GM03348 (cell line): ENCODE data around the gene HDAC10.
"Not testable (repeated sequence)": the region's sequence is repeated elsewhere in the genome, so short reads cannot be mapped to it uniquely, and the experiment has no call there.

Experiments used
- DNase-seq: peaks from one replicate; pipeline ENCODE4 v3.0.0; 2012; ENCODE audit warnings: low spot score

The HDAC10 gene

DNA sequence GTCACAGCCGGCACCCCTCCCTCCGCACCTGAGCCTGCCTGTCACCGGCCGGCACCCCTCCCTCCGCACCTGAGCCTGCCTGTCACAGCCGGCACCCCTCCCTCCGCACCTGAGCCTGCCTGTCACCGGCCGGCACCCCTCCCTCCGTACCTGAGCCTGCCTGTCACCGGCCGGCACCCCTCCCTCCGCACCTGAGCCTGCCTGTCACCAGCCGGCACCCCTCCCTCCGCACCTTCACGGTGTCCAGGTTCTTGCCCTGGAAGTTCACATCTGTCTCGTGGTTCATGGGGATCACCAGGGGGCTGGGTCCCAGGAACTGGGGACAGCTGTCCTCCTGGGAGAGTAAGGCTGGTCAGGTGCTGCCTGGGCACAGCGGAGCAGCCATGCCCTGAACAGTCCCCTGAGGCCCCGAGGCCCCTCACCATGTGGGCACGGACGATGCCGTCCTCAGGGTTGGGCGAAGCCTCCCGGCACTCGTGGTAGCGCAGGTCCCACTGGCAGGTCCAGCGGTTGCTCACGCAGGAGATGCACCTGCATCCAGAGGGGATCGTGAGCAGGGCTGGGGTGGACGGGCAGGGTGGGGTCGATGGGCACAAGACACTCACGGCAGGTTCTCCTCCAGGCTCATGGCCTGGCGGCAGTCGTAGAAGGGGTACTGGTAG is 34.6 kb upstream of the HDAC10 start:
- no peak for DNase-seq

DNA sequence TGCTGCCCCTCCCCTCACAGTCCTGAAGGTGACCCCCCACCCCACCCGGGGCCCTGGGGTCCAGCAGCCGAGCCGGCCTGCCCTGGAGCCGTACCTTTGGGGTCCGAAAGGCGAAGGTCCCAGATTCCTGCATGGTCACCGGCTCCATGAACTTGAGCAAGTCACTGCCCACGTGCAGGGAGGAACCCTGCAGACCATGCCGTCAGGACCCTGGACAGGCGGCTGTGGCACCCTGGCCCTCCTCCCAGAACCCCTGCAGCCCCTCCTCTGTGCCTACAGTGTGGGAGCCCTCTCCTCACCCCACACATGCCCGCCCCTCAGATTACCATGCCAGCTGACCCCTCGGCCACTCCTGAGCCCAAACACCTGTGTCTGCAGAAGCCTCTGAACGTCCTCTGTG is 33.4 kb upstream of the HDAC10 start:
- no peak for DNase-seq

DNA sequence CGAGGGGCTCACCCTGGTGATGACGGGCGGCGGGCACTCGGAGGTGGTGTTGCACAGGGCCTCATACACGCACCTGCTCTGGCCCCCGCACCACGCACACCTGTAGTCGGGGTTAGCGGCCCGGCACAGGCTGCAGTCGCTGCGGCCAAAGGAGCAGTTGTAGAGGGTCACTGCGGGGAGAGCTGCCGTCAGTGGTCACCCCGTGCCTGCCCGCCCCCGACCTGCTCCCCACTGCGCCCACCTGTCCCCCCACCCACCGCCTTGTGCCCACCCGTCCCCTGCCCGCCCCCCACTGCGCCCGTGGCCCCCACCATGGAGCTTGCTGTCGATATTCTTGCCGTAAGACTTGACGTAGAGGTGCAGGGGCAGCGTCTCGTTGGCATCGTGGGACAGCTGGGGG is 32.8 kb upstream of the HDAC10 start:
- DNase-seq: no peak

DNA sequence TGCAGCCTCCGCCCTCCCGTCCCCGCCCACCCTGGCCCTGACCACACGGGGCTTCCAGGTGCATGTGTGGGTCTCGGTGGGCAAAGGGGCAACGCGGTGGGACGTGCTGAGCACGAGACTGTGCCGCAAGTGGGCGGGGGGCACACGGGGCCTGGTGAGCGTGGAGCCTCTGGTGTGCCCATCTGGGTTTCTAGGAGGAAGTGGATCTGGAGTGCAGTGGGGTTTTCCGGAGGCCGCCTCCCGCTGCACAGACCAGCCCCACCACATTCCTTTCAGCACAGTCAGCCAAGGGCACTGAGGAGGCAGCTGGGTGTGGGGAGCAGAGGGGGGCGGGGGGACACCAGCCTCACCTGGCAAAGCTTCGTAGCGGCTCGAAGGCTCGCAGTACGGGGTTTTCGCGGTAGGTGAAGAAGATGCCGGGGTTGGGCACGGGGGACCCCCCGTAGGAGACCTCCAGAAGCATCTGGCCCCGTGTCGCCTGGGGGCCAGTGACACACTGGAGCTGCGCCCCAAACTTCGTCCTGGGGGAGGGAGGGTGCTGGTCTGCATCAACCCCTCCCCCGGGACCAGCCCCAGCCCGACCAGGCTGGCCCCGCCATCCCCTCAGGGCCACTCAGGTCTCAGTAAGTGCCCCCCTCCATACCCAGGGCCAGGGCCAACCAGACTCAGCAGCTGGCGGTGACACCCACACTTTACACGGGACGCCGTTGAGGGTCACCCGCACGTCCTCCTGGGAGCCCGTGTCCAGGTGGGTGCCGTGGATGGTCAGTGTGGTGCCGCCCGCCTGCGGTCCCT is 31.5 kb upstream of the HDAC10 start:
- peak; percentile 82 for DNase-seq

DNA sequence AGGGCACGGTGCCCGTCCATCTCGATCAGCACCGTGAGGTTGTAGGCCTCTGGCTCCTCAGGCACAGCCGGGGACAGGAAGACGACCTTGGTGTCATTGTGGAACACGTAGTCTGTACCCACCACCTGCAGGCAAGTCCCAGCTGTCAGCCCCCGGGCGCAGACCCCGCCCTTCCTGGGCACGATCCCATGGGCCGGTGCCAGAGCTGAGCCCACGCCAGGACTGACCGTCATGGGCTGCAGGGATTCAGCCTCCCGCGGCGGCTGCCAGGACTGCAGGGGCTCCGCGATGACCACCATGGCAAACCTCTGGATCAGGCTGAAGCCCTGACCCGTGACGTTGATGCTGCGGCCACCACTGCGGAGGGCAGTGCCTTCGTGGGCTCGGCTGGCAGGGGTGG is 30.9 kb upstream of the HDAC10 start:
- no peak for DNase-seq

DNA sequence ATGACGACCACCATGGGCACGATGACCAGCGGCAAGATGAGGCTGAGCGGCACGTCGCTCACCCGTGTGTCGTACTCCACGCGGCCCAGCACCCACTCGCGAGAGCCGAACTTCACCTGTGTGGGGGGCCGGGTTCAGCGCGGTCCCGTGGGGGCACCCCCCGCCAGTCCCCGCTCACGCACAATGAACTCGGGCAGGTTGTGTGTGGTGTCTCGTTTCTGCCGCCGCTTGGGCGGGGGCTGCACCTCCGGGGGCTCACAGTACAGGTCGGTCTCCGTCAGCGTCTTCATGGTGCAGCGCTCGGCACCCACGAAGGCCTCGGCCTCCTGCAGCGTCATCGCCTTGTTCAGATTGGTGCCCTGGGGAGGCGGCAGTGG is 30.3 kb upstream of the HDAC10 start:
- DNase-seq: no peak

DNA sequence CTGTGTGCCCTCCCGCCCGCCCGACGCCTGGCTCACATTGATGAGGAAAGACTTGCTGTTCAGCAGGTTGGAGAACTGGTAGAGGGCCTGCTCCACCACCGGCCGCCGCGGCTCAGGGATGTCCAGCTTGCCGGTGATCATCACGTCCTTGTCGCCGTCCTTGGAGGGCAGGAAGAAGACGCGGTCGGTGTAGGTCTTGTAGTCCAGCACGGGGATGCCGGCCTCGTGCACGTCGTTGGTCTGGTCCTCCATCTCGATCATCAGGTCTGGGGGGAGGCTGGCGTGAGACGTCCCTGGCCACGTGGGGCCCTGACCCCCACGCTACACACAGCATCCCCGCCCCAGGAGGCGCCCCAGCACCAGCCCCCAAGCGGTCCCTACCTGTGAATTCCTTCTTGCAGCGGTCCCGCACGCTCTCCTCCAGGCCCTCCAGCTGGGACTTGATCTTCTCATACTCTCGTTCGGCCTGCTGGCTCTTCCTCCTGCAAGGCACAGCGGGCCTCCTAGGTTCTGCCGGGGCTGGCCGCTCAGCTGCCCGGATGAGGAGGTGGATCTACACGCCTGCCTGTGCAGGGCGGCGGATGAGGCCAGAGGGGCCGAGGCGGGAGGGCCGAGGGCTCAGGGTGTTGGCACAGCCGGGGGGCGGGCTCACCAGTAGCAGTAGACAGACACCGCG is 29.8 kb upstream of the HDAC10 start:
- DNase-seq: no peak

DNA sequence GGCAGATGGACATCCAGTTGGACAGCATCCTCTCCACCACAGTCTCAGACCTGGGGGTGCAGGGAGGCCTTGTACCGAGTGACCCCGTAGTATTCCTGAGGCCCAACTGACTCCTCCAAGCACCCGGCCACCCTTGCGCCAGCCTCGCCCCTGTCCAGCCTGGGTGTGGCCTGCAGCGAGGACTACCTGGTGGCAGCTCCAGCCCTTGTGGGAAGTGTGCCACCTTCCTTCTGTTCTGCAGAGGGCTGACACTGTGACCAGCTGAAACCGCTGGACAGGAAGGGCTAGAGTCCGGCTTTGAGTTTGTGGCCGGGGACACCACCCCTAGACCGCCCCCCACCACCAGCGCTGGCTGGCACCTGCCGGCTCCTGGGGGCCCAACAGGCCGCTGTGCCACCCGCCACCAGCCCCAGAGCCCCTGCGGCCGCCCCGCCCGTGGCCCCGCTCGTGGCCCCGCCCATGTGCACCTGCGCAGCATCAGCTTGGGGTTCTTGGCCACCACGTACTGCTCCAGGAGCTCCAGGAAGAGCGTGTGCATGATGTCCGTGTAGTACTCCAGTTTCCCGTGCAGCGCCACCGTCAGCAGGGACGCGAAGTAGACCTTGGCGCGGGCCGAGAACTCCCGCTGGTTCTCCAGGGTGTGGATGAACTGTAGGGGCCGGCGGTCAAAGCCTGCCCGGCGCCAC is 29.1 kb upstream of the HDAC10 start:
- DNase-seq: no peak

DNA sequence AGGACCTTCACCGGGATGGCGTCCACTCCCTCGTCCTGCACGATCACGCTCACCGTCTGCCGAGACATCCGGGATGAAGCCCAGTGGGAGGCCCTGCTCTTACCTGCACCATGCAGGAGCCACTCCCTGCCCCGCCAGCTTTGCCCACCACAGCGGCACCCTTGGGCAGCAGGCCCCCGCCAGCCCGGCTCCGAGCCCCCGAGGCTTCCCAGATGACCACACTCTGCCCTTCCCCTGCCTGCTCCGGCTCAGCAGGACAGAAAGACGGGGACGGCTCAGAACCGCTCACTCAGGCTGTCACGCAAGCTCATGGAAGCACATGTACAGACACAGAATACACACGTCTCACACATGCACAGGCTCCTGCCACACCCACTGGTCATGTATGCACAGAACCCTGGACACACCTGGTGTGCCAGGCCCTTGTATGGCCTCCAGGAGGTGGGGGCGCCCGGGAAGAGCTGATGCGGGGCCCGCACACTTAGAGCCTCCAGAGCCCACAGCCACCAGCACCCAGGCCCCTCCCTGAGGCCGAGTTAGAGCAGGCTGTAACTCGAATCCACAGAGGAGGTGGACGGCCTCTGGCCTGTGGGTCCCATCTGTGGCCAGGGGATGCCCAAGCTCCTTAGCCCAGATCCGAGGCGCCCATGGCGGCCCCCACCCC is 28.0 kb upstream of the HDAC10 start:
- DNase-seq: no peak

DNA sequence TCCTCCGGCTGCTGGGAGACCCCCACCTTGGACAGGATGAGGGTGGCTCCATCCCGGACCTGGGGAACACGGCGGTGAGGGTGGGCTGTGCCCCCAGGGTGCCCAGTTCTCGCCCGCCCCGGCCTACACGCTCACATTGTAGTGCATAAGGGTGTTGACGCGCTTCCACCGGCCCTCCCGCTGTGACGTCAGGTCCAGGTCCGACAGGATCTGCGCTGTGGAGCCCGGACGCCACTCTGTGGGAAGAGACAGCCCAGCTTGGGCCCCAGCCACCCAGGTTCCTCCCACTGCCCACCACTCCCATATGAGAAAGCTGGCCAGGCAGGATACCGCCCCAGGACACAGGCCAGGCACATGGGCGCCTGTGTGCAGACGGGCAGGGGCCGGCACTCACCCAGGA is 27.4 kb upstream of the HDAC10 start:
- no peak for DNase-seq

DNA sequence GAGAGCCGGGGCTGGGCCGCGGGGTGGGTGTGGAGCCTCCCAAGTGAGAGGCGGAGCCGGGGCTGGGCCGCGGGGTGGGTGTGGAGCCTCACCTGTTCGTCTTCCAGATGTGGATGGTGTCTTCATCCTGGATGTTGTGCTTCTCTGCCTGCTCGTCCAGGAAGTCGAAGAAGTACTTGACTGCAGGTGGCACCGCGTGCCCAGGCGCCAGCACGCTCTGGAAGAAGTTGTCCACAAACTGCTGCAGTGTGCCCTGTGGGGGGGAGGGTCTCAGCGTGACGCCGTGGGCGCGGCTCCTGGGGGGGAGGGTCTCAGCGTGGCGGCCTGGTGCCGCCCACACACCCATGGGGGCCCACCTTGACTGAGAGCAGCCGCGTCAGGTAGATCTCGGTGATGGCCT is 26.7 kb upstream of the HDAC10 start:
- DNase-seq: no peak

DNA sequence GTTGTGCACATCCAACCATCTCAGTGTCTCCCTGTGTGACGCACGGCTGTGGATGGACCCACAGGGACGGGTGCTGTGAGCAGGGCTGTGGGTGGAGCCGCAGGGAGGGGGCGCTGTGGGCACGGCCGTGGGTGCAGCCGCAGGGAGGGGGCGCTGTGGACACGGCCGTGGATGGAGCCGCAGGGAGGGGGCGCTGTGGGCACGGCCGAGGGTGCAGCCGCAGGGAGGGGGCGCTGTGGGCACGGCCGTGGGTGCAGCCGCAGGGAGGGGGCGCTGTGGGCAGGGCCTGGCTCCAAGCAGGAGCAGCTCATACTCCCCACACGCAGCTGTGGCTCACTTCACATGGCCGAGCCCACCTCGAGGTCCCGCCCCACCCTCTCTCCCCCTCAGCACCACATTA is 25.1 kb upstream of the HDAC10 start:
- DNase-seq: peak; percentile 59

DNA sequence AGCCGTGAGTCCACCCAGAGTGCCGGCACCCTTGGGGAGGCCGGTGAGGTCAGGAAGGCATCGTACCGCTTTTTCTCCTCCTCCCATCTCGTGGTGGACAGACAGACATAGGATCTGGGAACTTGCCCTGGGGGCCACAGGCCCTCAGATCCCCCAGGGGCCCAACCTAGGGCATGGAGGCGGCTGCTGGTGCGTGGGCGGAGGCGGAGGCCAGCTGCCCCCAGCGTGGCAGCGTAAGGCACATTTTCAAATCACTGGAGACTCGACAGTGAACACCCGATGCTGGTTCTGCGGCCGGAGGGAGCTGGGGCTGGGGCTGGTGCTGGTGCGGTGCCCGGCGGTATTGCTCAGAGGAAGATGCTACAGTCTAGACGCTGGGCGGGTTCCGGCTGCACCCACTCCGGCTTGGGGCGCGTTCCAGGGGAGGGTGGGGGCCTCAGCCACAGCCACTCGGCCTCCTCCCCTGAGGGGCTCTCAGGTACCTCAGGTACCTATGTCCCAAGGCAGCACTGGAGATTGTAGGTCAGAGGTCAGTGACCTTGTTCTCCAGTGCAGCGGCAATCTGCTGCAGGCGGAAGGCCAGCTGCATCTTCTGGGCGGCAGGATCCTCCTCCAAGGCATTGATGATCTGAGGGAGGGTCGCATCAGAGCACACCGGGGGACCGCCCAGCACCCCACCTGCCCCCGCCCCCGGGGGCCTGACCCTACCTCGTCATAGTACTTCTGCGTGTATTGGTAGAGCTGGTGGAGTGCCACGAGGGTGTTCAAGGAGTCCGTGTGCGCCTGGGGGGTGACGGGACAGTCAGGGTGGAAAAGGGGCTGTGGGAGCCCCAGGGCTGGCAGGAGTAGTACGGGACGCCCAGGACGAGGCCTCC is 24.4 kb upstream of the HDAC10 start:
- no peak for DNase-seq

DNA sequence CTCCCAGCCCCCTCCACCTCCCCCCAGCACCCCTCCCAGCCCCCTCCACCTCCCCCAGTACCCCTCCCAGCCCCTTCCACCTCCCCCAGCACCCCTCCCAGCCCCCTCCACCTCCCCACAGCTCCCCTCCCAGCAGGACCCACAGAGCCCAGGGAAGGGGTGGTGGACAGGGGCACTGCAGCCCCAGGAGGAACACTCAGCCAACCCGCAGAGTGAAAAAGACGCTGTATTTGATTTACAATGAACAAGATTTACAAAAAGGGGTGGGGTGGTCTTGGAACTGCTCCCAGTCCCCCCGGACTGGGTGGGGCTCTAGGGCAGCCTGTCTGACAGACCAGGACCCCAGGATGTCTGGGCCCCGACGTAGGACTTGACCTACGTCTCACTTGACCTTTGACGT is 23.7 kb upstream of the HDAC10 start:
- DNase-seq: no peak

DNA sequence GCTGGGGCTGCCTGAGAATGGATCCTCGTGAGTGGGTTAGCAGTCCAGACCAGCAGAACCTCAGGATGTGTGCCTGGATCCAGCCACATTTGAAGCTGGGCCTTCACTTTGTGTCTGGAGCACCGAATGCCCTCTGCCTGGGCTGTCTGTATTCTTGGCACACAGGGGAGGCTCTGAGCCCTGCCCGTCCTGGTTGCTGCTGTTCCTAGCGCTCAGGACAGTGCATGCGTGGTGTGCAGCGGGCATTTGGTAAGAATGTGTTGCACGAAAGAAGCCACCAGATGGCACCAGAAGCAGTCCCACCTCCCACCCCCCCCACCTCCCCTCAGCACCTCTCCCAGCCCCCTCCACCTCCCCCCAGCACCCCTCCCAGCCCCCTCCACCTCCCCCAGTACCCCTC is 23.2 kb upstream of the HDAC10 start:
- peak; percentile 68 for DNase-seq

DNA sequence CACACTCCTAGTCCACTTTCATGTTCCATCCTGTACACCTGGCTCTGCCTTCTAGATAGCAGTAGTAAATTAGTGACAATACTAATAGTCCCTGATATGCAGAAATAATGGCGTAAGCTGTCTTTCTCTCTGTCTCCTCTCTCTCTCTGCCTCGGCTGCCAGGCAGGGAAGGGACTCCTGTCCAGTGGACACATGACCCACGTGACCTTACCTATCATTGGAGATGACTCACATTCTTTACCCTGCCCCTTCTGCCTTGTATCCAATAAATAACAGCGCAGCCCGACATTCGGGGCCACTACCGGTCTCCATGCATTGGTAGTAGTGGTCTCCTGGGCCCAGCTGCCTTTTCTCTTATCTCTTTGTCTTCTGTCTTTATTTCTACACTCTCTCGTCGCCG is 22.7 kb upstream of the HDAC10 start:
- DNase-seq: not testable (repeated sequence)

DNA sequence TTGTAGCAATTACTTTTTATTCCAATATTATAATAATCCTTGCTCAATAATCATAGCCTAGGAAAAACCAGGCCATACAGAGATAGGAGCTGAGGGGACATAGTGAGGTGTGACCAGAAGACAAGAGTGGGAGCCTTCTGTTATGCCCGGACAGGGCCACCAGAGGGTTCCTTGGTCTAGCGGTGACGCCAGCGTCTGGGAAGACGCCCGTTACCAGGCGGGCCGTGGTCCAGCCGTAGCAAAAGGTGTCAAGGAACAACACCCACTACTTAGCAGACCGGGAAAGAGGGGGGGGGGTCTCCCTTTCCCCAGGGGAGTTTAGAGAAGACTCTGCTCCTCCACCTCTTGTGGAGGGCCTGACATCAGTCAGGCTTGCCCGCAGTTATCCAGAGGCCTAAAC is 22.3 kb upstream of the HDAC10 start:
- not testable (repeated sequence) for DNase-seq

DNA sequence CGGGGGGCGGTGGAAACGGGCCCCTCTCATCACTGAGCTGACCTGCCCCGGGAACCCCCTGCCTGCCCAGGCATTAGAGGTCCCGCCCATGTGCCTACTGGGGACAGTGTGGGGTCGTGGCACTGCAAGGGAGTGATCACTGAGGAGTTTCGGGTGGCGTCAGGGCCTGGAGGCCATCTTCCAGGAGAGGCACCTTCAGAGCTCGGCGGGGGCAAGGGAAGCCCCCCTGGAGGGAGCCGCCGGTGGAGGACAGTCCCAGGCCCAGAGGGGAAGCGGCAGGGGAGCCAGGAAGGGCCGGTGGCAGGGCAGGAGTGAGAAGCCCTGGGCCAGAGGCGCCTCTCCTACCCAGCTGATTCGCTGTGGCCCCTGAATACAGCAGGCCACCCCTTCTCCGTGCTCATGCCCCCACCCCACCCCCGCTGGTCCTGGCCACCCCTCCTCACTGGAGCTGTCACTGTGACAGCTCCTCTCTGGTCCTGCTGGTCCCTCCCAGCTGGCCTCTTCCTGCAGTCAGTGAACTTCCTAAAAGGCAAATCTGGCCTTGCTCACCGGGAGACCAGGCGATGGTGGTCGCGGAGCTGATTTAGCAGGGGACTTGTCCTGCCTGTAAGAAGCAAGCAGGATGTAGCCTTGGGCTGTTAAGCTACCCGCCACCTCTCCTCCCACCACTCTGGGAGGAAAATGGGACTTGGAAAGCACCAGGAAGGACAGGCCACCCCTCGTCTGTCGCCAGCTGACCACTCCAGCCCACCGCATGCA is 21.2 kb upstream of the HDAC10 start:
- no peak for DNase-seq

DNA sequence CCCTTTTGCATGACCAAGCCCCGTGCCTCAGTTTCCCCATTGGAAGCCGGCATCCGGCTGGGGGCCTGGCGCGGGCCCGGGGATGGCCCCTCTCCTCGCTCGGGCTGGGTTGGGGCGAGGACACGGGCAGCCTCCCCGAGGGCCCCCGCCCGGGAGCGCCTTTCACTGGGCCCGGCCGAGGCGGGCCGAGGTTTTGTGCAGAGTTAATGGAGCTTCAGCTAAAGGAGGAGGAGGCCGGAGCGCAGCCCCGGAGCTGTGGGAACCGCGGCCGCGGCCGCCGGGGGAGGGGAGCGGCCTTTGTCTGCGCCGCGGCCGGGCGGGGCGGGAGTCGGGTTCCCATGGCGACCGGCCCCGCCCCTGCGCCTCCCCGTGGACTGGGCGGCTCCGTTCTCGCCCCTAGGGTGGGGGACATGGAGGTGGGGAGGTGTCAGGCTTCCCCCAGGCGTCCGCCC is 20.5 kb upstream of the HDAC10 start:
- DNase-seq: peak; percentile 89

DNA sequence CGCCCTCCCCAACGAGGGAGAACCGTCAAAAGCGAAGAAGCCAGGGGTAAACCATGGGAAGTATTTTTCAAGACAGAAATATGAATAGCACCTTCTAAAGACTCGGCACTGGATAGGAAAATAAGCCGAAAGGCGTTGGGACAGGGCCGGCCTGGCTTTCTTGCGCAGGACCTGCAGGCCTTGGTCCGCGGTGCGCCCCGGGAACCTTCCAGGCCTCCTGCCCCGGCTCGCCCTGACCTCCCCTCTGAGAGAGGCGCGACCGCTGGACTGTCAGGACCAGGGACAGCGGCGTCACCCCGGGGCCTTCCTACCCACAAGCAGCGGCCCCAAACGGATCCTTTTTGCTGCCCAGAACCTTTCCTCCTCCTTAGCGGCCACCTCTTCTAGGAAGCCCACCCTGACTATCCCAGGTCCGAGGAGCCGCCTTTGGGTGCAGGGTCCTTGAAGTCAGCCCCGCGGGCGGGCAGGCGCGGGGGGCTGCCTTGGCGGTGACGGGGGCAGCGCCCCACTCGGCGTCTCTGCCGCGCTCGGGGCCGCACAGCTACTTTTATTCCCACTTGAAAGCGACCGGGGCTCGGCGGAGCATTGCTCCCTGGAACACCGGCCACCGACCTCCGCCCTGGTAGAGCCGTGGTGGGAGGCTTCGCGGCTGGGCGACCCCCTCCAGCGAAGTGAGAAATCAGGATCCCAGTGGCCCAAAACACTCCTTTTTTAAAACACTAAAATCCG is 19.8 kb upstream of the HDAC10 start:
- peak; percentile 84 for DNase-seq
